HG02840 (cell line): ENCODE results near the gene SS18L1.

Experiments
- ATAC-seq: cut with Tn5 transposase; IDR thresholded peaks from one replicate; pipeline ENCODE4 v1.9.1; 2021; ENCODE audit warnings: mild to moderate bottlenecking, moderate library complexity, moderate number of reproducible peaks; ENCODE audit not compliant: unreplicated experiment, low FRiP score

The SS18L1 gene

DNA sequence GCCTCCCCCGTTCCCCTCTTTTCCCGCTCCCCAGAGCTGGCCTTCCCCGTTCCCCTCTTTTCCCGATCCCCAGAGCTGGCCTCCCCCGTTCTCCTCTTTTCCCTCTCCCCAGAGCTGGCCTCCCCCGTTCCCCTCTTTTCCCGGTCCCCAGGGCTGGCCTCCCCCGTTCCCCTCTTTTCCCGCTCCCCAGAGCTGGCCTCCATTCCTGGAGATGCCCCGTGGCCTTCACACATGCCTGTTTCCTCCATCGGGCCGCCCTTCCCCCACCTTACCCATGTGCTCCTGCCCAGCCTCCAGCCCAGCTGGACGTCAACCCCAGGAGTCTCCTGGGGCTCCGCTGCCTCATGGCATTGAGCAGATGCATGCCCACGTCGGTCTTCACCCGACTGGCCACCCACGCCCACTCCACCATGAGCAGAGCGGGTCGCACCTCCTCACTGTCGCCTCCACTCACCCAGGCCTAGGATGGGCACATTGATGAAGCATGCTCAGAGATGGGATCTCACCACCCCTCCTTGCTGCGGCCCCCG is 8.3 kb downstream of the SS18L1 start:
- ATAC-seq, result no peak

DNA sequence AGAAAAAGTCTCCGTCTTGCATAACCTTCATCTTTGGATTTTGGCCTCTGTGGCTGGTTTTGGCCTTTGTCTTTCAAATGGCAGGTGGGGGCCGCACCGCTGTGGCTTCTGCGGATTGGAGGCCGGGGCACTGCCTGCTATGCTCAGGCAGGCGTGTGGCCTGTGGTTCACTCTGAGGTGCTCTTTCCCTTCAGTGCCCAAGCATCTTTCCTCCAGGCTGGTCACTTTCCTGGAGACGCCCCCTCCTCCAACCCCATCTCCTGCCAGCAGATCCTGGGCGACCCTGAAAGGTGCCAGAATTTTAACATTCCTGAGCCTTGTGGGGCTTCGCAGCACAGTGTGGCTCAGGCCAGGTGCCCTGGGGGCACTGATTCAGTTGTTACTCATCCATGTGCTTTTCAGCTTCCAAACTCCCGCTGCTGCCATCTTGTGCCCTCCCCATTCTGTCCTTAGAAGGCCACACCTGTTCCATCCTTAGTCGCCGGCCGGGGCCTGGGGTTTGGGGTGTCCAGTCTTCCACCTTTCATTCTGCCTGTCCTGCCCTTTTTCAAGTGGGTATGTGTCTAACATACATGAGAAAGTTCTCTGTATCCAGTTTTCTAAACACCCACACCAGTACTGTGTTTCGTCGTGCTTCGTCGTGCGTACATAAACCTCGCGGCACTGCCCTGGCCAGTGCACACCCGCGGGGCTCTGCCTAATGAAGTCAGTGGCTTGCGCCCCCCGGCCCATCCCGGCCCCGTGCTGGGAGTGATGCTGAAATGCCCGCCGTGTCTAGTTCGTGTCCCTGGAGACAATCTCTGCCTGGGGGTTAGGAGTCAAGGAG is 12.1 kb downstream of the SS18L1 start:
- ATAC-seq, result no peak

DNA sequence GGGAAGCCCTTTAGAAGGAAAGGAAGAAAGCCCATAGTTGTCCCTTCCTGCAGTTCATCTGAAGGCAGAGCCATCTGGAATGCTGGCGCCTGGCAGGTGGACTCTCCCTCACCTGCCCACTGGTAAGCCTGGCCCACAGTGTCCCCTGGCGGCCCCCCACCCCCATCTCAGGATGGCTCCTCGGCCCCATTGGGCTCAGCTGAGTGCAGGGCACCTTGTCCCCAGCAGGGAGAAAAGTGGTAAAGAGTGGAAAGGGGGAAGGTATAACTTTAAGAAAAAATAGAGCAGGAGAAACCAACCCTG is 12.6 kb downstream of the SS18L1 start:
- ATAC-seq, result no peak

DNA sequence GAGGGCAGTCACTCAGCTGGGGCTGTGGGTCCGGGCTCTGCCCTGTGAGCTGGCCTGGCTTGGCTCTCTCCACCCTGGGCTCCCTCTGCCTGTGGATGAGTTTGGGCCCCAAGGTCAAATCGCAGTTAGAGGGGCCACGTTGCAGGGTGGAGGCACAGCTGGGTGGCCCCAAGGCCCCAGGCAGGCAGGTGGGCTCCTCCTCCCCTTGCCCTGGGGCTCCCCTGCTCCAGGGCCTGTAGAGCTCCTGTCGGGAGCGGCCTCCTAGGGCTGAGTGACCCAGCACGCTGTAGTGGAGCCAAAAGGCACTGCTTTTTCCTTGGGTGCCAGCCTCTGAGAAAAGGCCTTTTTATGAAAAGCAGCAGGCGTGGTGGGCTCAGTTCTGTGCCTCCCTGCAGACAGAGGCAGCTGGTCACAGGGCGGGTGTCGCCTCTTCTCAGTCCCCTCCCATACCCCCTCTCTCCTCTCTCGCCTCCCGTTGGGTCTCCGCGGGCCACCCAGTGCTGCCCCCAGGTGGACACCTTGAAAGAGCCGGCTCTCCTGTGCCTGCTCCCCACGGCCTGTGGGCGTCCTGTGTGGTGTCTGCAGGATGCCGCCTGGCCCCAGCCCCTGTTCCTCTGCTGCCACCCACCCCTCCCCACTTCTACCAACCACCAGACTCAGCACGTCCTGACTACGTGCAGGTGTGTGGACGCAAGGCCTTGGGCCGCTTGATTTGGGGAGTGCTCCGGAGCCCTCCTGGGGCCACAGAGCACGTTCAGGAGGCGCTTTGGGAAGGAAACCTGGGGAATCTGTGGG is 13.2 kb downstream of the SS18L1 start:
- ATAC-seq, result no peak

DNA sequence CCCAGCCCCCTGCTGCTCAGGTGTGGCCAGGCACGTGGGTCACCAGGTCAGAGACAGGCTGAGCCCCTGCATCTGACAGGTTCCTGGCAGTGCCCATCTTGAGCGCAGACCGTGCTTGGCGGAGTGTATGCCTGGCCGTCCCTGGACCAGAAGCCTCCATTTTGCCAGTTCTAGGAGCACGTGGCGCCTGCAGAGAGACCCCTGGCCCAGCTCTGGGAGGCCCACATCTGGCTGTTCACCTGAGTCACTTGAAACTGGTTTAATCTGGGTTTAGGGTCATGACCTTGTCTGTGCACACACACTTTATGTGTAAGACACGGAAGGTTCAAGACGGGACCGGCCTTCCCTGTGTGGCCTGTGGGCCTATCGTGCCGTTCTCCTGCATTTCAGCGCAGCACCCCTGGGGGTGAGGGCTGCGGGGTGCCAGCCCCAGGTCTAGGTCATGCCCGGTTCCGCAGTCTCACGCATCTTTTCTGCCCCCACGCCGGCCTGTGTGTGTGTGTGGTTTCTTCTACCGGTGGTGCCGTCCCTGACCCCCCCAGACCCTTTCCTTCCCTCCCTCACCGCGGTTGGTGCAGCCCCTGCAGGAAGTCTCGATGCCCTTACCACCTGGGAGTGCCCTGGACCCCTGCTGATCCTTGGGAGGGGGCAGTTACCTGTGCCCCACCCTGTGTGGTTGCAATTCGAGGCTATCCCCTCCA is 14.0 kb downstream of the SS18L1 start:
- ATAC-seq, result no peak

DNA sequence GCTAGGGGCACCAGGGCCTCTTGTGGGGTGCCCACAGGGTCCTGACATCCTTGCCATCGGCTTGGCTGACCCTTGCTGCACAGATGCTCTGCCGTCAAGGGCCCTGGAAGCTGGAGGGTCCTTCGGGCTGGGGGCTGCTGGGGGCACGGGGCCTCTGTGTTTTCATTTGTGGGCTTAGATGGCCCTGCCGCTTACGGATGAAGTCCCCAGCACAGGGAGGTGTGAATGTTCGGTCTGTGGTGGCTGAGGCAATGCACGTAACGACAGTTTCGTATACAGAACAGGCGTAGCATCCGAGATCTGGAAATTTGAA is 14.5 kb downstream of the SS18L1 start:
- ATAC-seq, result no peak

DNA sequence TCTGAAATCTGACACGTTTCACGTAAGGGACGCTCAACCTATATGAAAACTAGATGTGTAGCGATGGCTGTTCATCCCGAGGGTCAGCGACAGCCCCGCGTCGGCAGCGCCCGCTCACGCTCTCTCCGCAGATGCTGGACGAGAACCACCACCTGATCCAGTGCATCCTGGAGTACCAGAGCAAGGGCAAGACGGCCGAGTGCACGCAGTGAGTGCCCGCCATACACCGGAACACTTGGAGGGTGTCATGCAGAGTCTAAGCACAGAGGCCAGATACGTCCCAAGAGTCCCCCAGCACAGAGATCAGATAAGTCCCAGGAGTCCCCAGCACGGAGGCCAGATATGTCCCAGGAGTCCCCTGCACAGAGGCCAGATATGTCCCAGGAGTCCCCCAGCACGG is 15.0 kb downstream of the SS18L1 start:
- no peak for ATAC-seq

DNA sequence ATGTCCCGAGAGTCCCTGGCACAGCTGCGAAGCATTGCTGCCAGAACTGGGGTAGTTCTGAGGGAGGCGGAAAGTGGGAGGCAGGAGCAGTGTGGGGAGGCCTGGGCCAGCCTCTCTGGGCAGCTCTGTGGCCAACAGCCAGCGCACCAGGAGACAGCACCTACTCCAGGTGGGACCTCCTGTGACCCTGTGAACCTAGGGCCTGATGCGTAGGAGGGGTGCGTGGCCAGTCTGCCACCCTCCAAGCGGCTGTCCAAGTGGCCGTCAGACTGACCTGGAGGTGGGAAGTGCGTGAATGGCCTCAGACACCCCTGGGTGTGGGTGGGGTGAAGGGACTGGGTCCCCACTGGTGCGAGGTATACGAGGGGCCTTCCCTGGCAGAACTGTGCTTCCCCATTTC is 15.5 kb downstream of the SS18L1 start:
- no peak for ATAC-seq

DNA sequence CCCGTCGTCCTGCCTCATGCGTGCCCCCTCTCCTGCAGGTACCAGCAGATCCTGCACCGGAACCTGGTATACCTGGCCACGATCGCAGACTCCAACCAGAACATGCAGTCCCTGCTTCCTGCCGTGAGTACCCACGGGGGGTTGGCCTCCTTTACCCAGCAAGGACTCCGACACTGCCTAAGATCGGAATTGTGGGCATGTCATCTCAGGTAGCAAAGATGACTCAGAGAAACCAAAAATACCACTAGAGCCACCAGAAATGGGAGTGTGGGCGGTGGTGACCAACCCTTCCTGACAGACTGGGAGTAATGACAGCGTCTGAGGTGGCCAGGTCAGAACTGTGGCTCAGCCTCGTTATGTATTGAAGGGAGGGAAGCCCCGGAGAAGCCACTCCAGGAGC is 16.3 kb downstream of the SS18L1 start:
- no peak for ATAC-seq

DNA sequence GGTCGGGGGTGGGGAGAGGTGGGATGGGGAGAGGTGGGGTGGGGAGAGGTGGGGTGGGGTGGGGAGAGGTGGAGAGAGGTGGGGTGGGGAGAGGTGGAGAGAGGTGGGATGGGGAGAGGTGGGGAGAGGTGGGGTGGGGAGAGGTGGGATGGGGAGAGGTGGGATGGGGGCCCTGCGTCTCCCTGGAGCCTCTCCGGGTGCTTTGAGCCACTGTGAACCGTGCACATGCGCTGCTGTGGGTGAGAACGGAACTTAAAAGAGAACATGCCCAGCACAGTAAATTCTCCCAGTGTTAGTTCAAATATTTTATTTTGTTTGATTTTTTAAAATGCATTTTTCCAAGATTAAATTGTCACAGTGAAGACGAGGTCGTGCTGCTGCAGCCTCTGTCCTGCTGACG is 16.7 kb downstream of the SS18L1 start:
- no peak for ATAC-seq

DNA sequence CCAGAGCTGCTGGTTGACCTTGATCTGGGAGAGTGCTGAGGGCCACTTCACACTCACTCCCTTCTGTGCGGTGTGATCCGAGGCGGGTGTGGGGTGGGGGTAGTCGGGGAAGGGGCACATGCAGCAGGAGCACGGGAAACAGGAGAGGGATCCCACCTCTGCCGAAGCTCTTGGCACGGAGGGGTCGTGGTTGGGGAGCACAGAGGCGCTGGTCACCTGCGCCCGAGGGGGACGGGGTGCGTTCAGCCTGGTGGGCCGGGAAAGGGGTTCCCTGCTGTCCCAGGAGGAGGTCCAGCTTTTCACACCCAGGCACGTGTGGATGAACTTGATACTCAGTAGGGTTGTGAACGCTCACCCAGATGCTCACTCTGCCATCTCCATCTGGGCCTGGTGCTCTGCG is 17.3 kb downstream of the SS18L1 start:
- no peak for ATAC-seq

DNA sequence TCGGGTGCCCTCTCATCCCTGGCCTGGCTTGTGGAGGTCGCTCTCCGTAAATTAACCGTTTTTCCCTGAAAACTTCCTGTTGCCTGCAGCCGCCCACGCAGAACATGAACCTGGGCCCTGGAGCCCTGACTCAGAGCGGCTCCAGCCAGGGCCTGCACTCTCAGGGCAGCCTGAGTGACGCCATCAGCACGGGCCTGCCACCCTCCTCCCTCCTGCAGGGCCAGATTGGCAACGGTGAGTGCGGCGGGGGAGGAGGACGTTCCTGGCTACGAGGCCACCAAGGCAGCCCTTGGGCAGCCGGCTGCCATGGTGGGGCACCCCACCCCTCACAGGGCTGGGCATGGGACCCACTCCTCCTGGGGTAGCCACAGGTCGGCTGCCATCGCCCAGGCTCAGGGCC is 17.8 kb downstream of the SS18L1 start:
- no peak for ATAC-seq

DNA sequence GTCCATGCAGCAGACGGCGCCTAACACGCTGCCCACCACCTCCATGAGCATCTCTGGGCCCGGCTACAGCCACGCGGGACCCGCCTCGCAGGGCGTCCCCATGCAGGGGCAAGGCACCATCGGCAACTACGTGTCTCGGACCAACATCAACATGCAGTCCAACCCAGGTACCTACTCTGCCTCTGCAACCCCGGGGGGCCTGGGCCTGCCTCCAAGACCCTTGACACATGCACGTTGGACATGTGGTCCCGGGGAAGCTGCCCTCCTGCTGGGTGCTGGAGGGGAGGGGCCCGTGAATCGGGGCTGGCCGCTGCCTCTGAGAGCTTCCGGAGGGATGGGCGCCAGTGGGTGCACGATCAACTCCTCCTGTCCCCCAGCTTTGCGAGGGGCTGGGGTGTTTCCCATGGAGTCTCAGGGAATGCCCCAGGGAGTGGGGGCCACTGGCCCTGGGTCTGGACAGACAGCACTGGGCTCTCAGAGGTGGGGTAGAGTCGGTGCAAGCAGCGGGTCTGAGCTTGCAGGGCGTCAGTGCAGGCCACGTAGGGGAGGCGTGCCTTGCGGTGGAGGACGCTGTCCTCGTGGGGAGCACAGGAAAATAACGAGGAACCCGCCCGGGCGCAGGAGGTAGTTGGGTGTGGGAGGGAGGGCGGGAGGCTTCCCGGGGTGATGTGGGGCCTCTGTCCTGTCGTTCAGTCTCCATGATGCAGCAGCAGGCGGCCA is 19.4 kb downstream of the SS18L1 start:
- ATAC-seq, result no peak

DNA sequence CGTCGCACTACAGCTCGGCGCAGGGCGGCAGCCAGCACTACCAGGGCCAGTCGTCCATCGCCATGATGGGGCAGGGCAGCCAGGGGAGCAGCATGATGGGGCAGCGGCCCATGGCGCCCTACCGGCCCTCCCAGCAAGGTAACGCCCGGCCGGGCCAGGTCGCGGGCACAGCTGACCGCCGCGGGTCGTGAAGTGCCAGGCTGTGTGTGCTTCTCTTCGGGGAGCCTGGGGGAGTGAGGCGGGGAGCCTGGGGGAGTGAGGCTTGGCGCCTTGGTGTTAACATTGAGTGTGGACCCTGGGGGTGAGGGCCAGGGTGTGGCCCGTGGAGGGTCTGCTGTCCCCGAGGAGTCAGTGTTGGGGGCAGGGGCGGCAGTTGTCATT is 19.9 kb downstream of the SS18L1 start:
- ATAC-seq, result no peak

DNA sequence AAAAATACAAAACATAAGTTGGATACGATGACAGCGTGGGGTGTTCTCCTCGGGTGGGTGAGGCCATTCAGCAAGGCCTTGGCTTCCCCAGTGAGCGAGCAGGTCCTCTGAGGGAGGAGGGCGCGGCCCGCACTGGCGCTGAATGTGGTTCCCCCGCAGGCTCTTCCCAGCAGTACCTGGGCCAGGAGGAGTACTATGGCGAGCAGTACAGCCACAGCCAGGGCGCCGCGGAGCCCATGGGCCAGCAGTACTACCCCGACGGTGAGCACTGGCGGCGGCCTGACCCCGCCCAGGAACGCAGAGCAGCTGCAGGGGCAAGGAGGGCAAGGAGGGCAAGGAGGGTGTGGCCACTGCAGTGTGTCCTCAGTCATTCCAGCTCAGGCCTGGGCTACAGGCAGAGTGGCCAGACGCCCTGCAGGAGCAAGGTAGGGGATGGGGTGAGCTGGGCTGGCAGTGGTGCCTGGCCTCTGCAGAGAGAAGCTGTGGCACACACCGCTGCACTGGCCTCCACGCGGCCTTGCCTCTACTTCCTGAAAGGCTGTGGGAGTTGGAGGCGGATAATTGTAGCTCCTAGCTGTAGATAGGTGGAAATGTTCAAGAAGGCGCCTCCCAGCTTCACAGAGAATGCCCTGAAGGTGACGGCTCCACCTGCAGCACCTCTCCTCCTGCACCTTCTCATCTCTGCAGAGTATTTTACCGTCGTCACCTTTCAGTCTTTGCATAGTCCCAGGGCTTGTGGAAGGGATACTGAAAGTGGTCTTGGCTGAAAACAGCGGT is 20.6 kb downstream of the SS18L1 start:
- no peak for ATAC-seq

DNA sequence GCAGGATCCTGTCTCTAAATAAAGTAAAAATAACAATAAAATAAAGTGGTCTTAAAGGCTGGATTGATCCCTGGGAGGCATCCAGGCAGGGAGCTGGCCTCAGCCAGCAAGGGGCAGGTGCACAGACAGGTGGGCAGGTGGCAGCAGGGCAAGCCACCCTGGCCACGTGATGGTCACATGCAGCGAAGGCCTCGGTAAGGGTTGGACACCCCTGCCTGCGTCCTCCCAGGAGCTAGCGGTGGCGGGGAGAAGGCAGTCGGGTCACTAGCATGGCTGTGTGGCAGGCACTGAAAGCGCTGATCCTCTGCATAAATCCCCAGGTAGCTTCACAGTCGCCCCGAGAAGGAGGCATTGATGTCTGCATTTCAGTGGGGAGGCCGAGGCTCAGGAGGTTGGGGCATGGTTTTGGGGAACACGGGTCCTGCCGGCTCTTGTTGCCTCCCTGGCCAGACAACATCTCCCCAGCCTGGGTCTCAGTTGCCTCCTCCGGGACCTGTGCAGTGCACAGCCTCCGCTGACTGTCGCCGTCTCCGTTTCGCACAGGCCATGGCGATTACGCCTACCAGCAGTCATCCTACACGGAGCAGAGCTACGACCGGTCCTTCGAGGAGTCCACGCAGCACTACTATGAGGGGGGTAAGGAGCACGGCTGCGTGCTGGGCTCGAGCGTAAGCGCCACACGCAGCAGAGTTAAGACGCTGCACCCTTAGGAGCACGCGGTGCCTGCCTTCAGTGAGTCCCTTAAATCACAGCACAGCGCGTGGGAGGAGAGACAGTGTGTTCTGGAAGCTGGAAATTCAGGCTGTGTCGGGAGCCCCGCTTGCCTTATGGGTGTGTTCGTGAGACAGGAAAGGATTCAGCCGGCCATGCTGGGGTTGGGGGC is 21.6 kb downstream of the SS18L1 start:
- no peak for ATAC-seq

DNA sequence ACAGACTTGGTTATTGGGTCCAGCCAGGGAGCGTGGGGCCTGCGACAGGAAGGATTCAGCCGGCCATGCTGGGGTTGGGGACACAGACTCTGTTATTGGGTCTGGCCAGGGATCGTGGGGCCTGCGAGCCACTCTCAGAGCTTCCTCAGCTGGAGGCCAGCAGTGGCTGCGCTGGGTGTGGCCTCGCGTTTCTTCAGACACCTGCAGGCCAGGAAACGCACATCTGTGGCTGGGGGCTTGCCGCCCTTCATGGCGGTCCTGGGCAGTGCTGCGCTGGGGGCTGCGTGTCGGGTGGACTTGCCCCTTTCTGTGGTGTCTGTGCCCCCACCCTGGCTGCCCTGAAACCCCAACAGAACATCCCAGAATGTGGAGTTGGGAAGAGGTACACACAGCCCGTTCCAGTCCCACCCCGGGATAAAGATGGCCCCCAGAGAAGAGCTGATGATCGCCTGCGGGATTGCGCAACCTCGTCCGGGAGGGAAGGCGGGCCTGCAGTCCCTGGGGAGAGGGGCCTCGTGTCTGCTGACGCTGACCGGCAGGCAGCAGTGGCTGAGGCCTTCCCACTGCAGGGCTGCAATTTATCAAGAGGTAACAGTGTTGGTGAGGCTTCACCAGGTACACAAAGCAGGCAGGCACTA is 22.3 kb downstream of the SS18L1 start:
- ATAC-seq, result no peak

DNA sequence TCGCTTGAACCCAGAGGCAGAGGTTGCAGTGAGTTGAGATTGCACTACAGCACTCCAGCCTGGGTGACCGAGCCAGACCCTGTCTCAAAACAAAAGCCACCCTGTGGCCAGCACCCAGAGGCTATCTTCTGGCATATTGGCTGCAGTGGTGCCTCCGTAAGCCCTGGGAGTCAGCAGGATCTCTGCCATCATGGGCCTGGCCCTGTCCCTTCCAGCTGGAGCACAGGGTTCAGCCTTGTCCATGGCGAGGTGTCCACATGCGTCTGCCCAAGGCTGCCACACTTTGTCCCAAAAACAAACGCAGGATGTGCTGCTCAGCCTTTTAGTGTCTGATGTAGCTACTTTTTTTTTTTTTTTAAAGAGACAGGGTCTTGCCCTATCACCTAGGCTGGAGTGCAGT is 23.9 kb downstream of the SS18L1 start:
- ATAC-seq, result no peak

DNA sequence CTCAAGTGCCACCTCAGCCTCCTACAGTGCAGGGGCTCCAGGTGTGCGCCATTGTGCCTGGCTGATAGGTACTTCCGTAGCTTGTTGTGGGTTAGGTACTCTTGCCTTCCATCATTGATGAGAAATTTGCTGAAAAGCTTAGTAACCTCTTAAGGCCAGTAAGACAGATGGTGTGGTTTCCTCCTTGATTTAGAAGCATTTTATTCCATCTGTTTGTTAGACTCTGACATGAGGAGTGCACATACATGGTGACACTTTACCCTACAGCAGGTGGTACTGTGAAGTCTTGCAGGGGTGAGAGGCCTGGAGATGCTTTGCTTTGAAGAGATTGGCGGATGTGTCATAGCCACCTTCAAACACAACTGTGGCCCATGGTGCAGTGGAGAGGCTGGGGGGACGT is 24.5 kb downstream of the SS18L1 start:
- no peak for ATAC-seq
